HCT116 (cell line): ENCODE results near the gene LYPD6. TPM values are rescaled to one million over a fixed set of nuclear protein-coding genes. Genes with fewer than 3 reads are reported as not detected.

ENCODE experiments used
- ATAC-seq: fragments of 200-7000 bp; cut with Tn5 transposase; 2 replicates; pipeline ENCODE4 v1.9.1; 2020; ENCODE audit warnings: mild to moderate bottlenecking, moderate library complexity
- BruUV-seq: library from RNA; stranded (reverse); fragments of 400-500 nt; replicated peaks from 2 replicates; lab custom pipeline; 2021; lab: Mats Ljungman, UMichigan
- CTCF ChIA-PET: fragments of 300-600 bp; sonication (Branson Sonifier 250); formaldehyde crosslinking; loops from one replicate; lab custom pipeline; 2021; ENCODE audit warnings: antibody characterized with exemption; lab: Charles Lee
- POLR2A ChIA-PET: fragments of 300-600, 350-600 bp; sonication (Branson Sonifier 250); formaldehyde crosslinking; loops from one replicate; lab custom pipeline; 2021; ENCODE audit warnings: antibody characterized with exemption; lab: Charles Lee
- RAD21 ChIA-PET, 2 experiments: fragments of 300-600 bp; sonication (Branson Sonifier 250); formaldehyde crosslinking; loops; one replicate each; lab custom pipeline; 2023; ENCODE audit warnings: low total read pairs in 2 of 2; ENCODE audit not compliant: uncharacterized antibody in 2 of 2, unreplicated experiment in 2 of 2, low non-redundant PET in 1 of 2; lab: Charles Lee
- DNase-seq: peaks from one replicate; pipeline ENCODE4 v3.0.0-alpha.2; 2010; ENCODE audit warnings: low read depth, low spot score
- H2AFZ ChIP-seq: fragments of 200-600 bp; shearing (Covaris generic), sonication (generic); 2 replicates; pipeline ENCODE4 v1.6.1; 2017; ENCODE audit warnings: low read depth, mixed run types, mixed read lengths, antibody characterized with exemption, low read length; ENCODE audit not compliant: poor library complexity, severe bottlenecking
- H3K27ac ChIP-seq: 2 replicates; pipeline ENCODE4 v1.5.1; 2012; ENCODE audit warnings: low read depth, low read length
- H3K27me3 ChIP-seq: fragments of 200-600 bp; sonication (generic); 2 replicates; pipeline ENCODE4 v1.6.1; 2016; ENCODE audit warnings: mixed run types, low read length, mixed read lengths; ENCODE audit not compliant: insufficient read depth
- H3K36me3 ChIP-seq, 2 experiments: fragments of 200-500 bp in 1 of 2; fragments of 200-600 bp in 1 of 2; sonication (Bioruptor generic) in 1 of 2; sonication (generic) in 1 of 2; 2 replicates each; pipeline versions ENCODE4 v1.5.1 to v1.6.1; 2014 to 2016; ENCODE audit warnings: low read length in 2 of 2, inconsistent platforms in 1 of 2, mixed read lengths in 1 of 2, mixed run types in 1 of 2; ENCODE audit not compliant: insufficient read depth in 2 of 2, control insufficient read depth in 1 of 2
- H3K4me1 ChIP-seq, 2 experiments: fragments of 200-600 bp in 1 of 2; sonication (generic) in 1 of 2; 2 replicates each; pipeline versions ENCODE4 v1.5.1 to v1.6.1; 2012 to 2017; ENCODE audit warnings: low read length in 2 of 2, inconsistent platforms in 1 of 2, mild to moderate bottlenecking in 1 of 2, mixed read lengths in 1 of 2, mixed run types in 1 of 2, moderate library complexity in 1 of 2; ENCODE audit not compliant: insufficient read depth in 2 of 2, control insufficient read depth in 1 of 2
- H3K4me2 ChIP-seq: fragments of 200-600 bp; sonication (generic); 2 replicates; pipeline ENCODE4 v1.6.1; 2017; ENCODE audit warnings: mixed run types, low read length, mixed read lengths
- H3K4me3 ChIP-seq, 2 experiments: fragments of 200-600 bp in 1 of 2; sonication (generic) in 1 of 2; replicated peaks in 1 of 2; 2 replicates each; pipeline ENCODE4 v1.5.1; 2011 to 2016; ENCODE audit warnings: low read length in 2 of 2, control low read depth in 1 of 2, low read depth in 1 of 2, mild to moderate bottlenecking in 1 of 2, mixed read lengths in 1 of 2, mixed run types in 1 of 2
- H3K79me2 ChIP-seq: fragments of 200-600 bp; sonication (generic); 2 replicates; pipeline ENCODE4 v1.6.1; 2017; ENCODE audit warnings: mild to moderate bottlenecking, mixed run types, low read length, moderate library complexity, mixed read lengths; ENCODE audit not compliant: insufficient read depth
- H3K9ac ChIP-seq: fragments of 200-600 bp; sonication (generic); 2 replicates; pipeline ENCODE4 v1.6.1; 2016; ENCODE audit warnings: low read length, mixed read lengths
- H3K9me2 ChIP-seq: fragments of 200-600 bp; sonication (generic), shearing (Covaris generic); 2 replicates; pipeline ENCODE4 v1.6.1; 2017; ENCODE audit warnings: mixed run types, mild to moderate bottlenecking, moderate library complexity; ENCODE audit not compliant: insufficient read depth
- H3K9me3 ChIP-seq, 2 experiments: fragments of 200-500 bp in 1 of 2; fragments of 200-600 bp in 1 of 2; sonication (Bioruptor generic) in 1 of 2; sonication (generic) in 1 of 2; 2 replicates each; pipeline ENCODE4 v1.6.1; 2014 to 2017; ENCODE audit warnings: low read length in 2 of 2, mixed read lengths in 2 of 2, inconsistent platforms in 1 of 2, low read depth in 1 of 2, mild to moderate bottlenecking in 1 of 2, mixed run types in 1 of 2, moderate library complexity in 1 of 2; ENCODE audit not compliant: control insufficient read depth in 1 of 2, insufficient read depth in 1 of 2
- H4K20me1 ChIP-seq: fragments of 200-600 bp; sonication (generic), shearing (Covaris generic); 2 replicates; pipeline ENCODE4 v1.6.1; 2017; ENCODE audit warnings: mixed run types, mild to moderate bottlenecking, moderate library complexity; ENCODE audit not compliant: insufficient read depth
- ATF3 ChIP-seq: IDR thresholded peaks from 2 replicates; pipeline ENCODE4 v1.6.1; 2012
- CBX3 ChIP-seq: IDR thresholded peaks from 2 replicates; pipeline ENCODE4 v1.6.1; 2012; ENCODE audit warnings: low read depth
- CTCF ChIP-seq, 3 experiments: fragments of 200-600 bp in 1 of 3; sonication (generic) in 1 of 3; IDR thresholded peaks in 2 of 3; conservative IDR thresholded peaks in 1 of 3; 2 replicates each; pipeline ENCODE4 v1.5.1; 2012 to 2017; ENCODE audit warnings: low read depth in 2 of 3, low read length in 2 of 3, antibody characterized with exemption in 1 of 3, borderline replicate concordance in 1 of 3, control low read depth in 1 of 3, mild to moderate bottlenecking in 1 of 3, mixed read lengths in 1 of 3, mixed run types in 1 of 3, moderate library complexity in 1 of 3; ENCODE audit not compliant: insufficient read depth in 1 of 3
- EGR1 ChIP-seq: IDR thresholded peaks from 2 replicates; pipeline ENCODE4 v1.6.1; 2012; ENCODE audit warnings: low read depth
- ELF1 ChIP-seq: IDR thresholded peaks from 2 replicates; pipeline ENCODE4 v1.6.1; 2012; ENCODE audit warnings: low read depth, borderline replicate concordance
- EZH2 ChIP-seq: fragments of 200-600 bp; sonication (generic); IDR thresholded peaks from 2 replicates; pipeline ENCODE4 v1.6.1; 2017; ENCODE audit warnings: antibody characterized with exemption, mixed run types
- EZH2phosphoT487 ChIP-seq: fragments of 200-600 bp; IDR thresholded peaks from 2 replicates; pipeline ENCODE4 v1.6.1; 2018; ENCODE audit warnings: antibody characterized with exemption, borderline replicate concordance
- FOSL1 ChIP-seq: IDR thresholded peaks from 2 replicates; pipeline ENCODE4 v1.6.1; 2012; ENCODE audit warnings: low read depth
- JUND ChIP-seq: IDR thresholded peaks from 2 replicates; pipeline ENCODE4 v1.6.1; 2012
- POLR2AphosphoS5 ChIP-seq: IDR thresholded peaks from 2 replicates; pipeline ENCODE4 v1.6.1; 2011; ENCODE audit warnings: mild to moderate bottlenecking, low read depth, low read length, moderate library complexity
- RAD21 ChIP-seq: IDR thresholded peaks from 2 replicates; pipeline ENCODE4 v1.6.1; 2012; ENCODE audit warnings: low read depth, mild to moderate bottlenecking
- SIN3A ChIP-seq: IDR thresholded peaks from 2 replicates; pipeline ENCODE4 v1.6.1; 2012; ENCODE audit warnings: low read depth
- SP1 ChIP-seq: IDR thresholded peaks from 2 replicates; pipeline ENCODE4 v1.6.1; 2012; ENCODE audit warnings: low read depth
- SRF ChIP-seq: IDR thresholded peaks from 2 replicates; pipeline ENCODE4 v1.6.1; 2012; ENCODE audit warnings: low read depth
- YY1 ChIP-seq: IDR thresholded peaks from 2 replicates; pipeline ENCODE4 v1.6.1; 2011; ENCODE audit warnings: low read length, low read depth, moderate library complexity, mild to moderate bottlenecking; ENCODE audit not compliant: insufficient replicate concordance; ENCODE audit errors: extremely low read depth
- ZNF274 ChIP-seq: fragments of 200-500 bp; sonication (Bioruptor generic); IDR thresholded peaks from 2 replicates; pipeline ENCODE4 v1.6.1; 2014; ENCODE audit warnings: mild to moderate bottlenecking, low read depth, low read length, inconsistent platforms
- intact Hi-C: fragments of 100-400 bp; cut with micrococcal nuclease; formaldehyde crosslinking; loops from 2 replicates; pipeline ENCODE4 v1.10.0; 2022
- total RNA-seq: library from RNA; stranded (reverse); gene quantifications from one replicate; pipeline ENCODE4 v1.2.1, GENCODE V29; 2021; ENCODE audit not compliant: unreplicated experiment
- TF ChIP-seq, protein P1 (sequence below): IDR thresholded peaks from 2 replicates; pipeline ENCODE4 v1.6.1; 2012; ENCODE audit warnings: low read depth

Gene LYPD6
- total RNA-seq, 1 experiment from 2014 or later = 3.0 TPM

DNA sequence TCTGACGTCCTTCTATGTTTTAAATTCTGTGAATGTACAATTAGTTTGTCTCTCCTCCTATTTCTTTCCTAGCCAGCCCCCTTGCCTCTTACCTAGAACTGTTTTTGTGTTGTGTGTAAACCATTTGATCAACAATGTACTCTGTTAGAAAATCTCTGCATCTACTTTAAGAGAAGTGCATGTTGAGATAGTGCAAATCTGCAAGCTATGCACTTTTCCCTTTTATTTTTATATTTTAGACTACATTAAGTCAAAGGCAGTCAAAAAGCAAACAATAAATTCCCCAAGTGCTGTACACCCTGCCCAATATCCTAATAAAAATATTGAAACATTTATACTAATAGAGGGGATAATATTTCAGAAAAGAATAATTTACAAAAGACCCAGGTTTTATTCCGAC, 13.7 kb downstream of the LYPD6 start:
- ChIA-PET CTCF (no interaction called here), RAD21 (no interaction called here), POLR2A (no interaction called here)
- no peak overlapping the region for H3K4me3 ChIP-seq
- no peaks in the 10 kb centered on the region for H3K4me1 ChIP-seq
- H2AFZ ChIP-seq = no peak overlapping the region
- H3K4me2 ChIP-seq = no peak overlapping the region
- intact Hi-C loops = no loop called here
- no peaks in the 10 kb centered on the region for H3K36me3 ChIP-seq
- no peak for TF ChIP-seq EZH2phosphoT487
- no peak for TF ChIP-seq SIN3A
- TF ChIP-seq JUND = no peak
- TF ChIP-seq SRF = no peak
- TF ChIP-seq ATF3 = no peak
- H3K27ac ChIP-seq = no peak overlapping the region
- DNase-seq = no peak
- H4K20me1 ChIP-seq = no peaks in the 10 kb centered on the region
- no peak for ATAC-seq
- H3K9me2 ChIP-seq = no peaks in the 10 kb centered on the region
- H3K9me3 ChIP-seq = no peaks in the 10 kb centered on the region
- H3K79me2 ChIP-seq = no peaks in the 10 kb centered on the region
- no peaks in the 10 kb centered on the region for H3K27me3 ChIP-seq
- no peak overlapping the region for H3K9ac ChIP-seq
- no TSS peak for BruUV-seq

DNA sequence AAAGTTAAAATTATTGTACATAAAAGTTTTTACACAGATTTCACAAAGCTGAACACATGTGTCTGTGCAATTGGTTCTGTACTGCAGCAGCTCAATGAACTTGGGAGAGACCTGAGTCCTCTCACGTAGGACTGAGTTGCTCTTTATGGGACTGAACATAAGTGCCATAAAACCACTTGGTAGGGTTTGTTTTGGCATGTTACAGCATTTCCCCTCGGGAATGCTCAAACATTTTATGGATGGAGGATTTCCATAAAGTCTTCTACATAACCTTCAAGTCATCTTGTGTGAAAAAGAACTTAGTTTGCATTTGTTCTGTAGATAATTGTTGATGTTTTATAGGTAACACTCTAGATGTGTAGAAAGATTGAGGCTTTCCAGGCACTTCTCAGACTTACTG, 15.9 kb downstream of the LYPD6 start:
- ChIA-PET RAD21 (no interaction called here), POLR2A (no interaction called here), CTCF (no interaction called here)
- H3K79me2 ChIP-seq = no peaks in the 10 kb centered on the region
- no peak overlapping the region for H3K9ac ChIP-seq
- H3K9me3 ChIP-seq = no peaks in the 10 kb centered on the region
- no peak overlapping the region for H3K4me2 ChIP-seq
- no peaks in the 10 kb centered on the region for H4K20me1 ChIP-seq
- intact Hi-C loops = no loop called here
- no peak overlapping the region for H3K27ac ChIP-seq
- BruUV-seq = no TSS peak
- H3K36me3 ChIP-seq = no peaks in the 10 kb centered on the region
- DNase-seq (no peak), ATAC-seq (no peak)
- H3K4me3 ChIP-seq = no peak overlapping the region
- H3K4me1 ChIP-seq = no peaks in the 10 kb centered on the region
- no peaks in the 10 kb centered on the region for H3K9me2 ChIP-seq
- H2AFZ ChIP-seq = no peak overlapping the region
- no peaks in the 10 kb centered on the region for H3K27me3 ChIP-seq
- no peak for TF ChIP-seq RAD21
- TF ChIP-seq EZH2 = no peak
- no peak for TF ChIP-seq CBX3
- TF ChIP-seq EGR1 = no peak
- no peak for TF ChIP-seq CTCF (IDR thresholded peaks at IDR 0.05 in 2 of 3, conservative IDR thresholded peaks at IDR 0.05 in 1 of 3; ENCODE audit: borderline replicate concordance in 1 of 3, insufficient read depth in 1 of 3, low read depth in 2 of 3, low read length in 2 of 3)
- no peak for TF ChIP-seq ZNF274
- no peak for TF ChIP-seq FOSL1
- TF ChIP-seq, protein P1, sequence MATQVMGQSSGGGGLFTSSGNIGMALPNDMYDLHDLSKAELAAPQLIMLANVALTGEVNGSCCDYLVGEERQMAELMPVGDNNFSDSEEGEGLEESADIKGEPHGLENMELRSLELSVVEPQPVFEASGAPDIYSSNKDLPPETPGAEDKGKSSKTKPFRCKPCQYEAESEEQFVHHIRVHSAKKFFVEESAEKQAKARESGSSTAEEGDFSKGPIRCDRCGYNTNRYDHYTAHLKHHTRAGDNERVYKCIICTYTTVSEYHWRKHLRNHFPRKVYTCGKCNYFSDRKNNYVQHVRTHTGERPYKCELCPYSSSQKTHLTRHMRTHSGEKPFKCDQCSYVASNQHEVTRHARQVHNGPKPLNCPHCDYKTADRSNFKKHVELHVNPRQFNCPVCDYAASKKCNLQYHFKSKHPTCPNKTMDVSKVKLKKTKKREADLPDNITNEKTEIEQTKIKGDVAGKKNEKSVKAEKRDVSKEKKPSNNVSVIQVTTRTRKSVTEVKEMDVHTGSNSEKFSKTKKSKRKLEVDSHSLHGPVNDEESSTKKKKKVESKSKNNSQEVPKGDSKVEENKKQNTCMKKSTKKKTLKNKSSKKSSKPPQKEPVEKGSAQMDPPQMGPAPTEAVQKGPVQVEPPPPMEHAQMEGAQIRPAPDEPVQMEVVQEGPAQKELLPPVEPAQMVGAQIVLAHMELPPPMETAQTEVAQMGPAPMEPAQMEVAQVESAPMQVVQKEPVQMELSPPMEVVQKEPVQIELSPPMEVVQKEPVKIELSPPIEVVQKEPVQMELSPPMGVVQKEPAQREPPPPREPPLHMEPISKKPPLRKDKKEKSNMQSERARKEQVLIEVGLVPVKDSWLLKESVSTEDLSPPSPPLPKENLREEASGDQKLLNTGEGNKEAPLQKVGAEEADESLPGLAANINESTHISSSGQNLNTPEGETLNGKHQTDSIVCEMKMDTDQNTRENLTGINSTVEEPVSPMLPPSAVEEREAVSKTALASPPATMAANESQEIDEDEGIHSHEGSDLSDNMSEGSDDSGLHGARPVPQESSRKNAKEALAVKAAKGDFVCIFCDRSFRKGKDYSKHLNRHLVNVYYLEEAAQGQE = no peak
- TF ChIP-seq YY1 = no peak
- TF ChIP-seq SP1 = no peak
- TF ChIP-seq POLR2AphosphoS5 = no peak
- TF ChIP-seq ELF1 = no peak
